T-helper 9 cell (primary cell): ENCODE results near the gene RAB31.
"Not testable (repeated sequence)": the region's sequence is repeated elsewhere in the genome, so short reads cannot be mapped to it uniquely, and the experiment has no call there.

ENCODE experiments used
- DNase-seq: peaks from one replicate; pipeline ENCODE4 v3.0.0-alpha.2; 2020

Gene RAB31

DNA sequence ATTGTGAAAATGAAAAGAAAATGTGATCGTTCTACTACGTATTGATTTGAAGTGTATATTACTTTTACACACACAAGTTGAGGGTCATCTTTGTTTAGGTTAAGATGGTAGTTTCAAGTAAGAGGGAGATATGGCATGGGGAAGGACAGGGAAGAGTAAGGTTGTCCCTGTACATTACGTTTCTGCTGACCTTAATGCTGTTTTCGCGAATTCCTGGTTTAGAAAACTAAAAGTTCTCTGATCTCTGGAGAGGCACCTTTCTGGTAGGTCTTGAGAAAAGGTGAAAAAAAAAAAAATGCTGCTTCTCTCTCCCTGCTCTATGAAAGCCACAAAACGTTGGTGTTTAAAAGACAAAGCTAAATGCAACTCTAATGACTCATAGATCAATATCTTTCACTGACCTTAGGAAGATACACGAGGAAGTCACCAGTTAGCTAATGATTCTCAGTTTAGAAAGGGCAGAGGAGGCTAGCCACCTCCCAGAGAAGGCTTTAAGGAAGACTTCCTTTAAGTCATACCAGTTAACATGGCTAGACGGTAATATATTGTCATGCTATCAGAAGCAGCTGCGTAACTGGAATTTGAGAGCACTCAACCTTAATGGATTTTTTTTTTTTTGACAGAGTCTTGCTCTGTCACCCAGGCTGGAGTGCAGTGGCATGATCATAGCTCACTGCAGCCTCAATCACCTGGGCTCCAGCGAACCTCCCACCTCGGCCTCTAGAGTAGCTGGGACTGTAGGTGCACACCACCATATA, 190.9 kb downstream of the RAB31 start:
- DNase-seq = no peak

GRCh38 chr18:9899550-9899930, 191.4 kb downstream of the RAB31 start:
- DNase-seq = not testable (repeated sequence)

GRCh38 chr18:9900699-9901098, 192.6 kb downstream of the RAB31 start:
- no peak for DNase-seq

DNA sequence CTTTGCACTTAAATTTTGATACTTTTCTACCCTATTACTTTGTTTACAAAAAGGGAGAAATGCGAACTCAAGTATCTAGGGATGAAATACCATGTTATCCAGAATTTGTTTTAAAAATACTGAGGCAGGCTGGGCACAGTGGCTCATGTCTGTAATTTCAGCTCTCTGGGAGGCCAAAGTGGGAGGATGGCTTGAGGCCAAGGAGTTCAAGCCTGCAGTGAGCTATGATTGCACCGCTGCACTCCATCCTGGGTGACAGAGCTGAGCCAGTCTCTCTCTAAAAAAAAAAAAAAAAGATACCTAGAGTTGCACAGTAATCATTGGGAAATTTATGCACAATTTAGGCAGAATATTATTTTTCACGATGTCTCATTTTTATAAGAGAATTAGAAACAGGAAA, 193.3 kb downstream of the RAB31 start:
- DNase-seq = no peak

GRCh38 chr18:9902264-9902663, 194.2 kb downstream of the RAB31 start:
- not testable (repeated sequence) for DNase-seq

DNA sequence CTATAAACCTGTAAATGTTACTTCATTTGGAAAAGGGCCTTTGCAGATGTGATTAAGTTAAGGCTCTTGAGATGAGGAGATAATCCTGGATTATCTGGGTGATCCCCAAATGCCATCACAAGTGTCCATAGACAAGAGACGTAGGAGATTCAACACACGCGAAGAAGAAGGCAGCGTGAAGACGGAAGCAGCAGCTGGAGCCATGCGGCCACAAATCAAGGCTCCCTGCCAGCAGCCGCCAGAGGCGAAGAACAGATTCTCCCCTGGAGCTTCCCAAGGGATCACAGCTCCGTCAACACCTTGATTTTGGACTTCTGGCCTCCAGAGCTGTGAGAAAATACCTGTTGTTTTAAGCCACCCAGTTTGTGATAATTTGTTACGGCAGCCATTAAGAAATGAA, 194.7 kb downstream of the RAB31 start:
- DNase-seq = no peak

DNA sequence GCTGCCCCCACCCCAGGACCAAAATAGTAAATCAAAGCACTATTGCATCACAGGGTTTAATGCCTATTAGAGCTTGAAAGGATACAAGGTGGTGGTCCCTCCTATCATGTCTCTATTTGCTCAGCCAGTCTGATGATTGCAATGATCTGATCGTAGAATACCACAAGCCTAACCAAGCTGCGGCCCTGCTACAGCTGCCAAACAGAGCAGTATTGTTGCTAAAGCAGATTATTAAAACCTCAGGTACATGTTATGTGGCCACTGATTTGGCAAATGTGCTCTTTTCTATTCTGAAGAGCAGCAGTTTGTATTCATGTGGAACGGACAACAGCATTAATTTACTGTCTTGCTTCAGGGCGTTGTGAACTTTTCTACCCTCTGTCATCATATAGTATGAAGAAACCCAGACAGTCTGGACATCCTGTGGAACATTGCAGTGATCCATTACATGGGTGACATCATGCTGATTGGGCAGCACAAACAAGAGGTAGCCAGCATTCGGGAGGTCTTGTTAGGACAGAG, 197.4 kb downstream of the RAB31 start:
- DNase-seq = no peak

- no peak for DNase-seq
Observed at GRCh38 chr18:9906481-9906880, 198.4 kb downstream of the RAB31 start.

GRCh38 chr18:9907867-9908266, 199.8 kb downstream of the RAB31 start:
- DNase-seq = no peak

DNA sequence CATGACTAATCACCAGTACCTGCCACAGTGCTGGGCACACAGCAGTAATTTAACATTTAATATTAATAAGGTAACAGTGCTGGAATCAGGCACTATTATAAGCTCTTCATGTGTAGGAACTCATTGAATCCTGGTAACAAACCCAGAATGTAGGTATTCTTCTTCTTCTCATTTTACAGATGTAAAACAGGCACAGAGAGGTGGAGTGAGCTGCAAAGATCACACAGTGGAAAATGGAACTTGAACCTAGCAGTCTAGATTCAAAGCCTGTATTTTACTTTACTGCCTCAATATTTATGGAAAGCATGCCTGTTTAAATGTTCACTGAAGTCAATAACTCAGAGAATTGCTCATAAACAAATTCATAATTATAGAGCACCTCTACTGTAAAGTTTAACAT, 202.0 kb downstream of the RAB31 start:
- DNase-seq = no peak

- no peak for DNase-seq
Observed at GRCh38 chr18:9910661-9911060, 202.6 kb downstream of the RAB31 start.

DNA sequence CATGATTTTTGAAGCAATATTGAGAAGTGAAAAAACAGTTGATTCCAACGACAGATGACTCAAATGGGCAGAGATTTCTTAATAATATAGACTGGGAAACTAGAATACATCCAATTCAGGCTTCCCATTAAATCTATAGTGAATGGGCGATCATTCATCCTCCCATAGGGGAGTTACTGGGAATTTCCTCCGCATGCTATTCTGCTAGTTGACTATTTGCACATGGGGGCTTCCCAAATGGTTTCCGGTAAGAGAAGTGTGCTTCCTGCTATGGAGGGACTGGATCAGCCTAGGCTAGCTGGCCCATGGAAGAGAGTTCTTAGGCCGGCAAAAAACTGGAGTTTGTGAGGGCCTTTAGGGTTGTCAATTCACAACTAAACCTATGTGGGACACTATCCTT, 203.1 kb downstream of the RAB31 start:
- no peak for DNase-seq
